Measurements from ENCODE around the gene FUT8. TPM values are rescaled to one million over a fixed set of nuclear protein-coding genes. Genes with fewer than 3 reads are reported as not detected.
"Not testable (repeated sequence)": the region's sequence is repeated elsewhere in the genome, so short reads cannot be mapped to it uniquely, and the experiment has no call there.

Gene FUT8
- total RNA-seq, 5 donors from 2014 or later (not counting 1 experiment from before 2014, with no cell fraction given): 37.6 to 51.7 (median 43.9) TPM

DNA sequence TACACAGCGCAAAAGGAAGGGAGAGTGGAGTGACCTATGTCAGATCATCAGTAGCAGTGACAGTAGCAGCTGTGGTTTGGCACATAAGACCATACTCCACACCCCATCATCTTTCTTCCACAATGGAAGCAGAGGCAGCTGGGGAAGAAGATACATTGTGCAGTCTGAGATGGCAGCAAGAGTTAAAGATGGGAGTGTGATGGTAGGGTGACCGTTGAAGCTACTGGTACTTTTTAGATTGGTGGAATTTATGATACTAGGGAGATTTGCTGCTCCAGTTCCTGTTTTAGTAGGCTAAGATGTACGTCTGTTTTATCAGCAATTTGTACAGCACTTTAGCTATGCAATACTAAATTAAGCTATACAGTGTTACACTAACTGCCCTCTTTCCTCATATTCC, 291.0 kb downstream of the FUT8 start:
- no peak overlapping the region for H3K27ac Mint-ChIP-seq
- Histone ChIP-seq H3K4me1 (ENCODE audit: control insufficient read depth in 1 of 2, extremely low read depth in 1 of 2, insufficient read depth in 2 of 2, low read length in 2 of 2) (no peaks in the 10 kb centered on the region), H3K4me3 (ENCODE audit: control insufficient read depth in 1 of 2, extremely low read depth in 1 of 2, low read length in 1 of 2) (no peak overlapping the region), H3K27me3 (replicated peaks in 1 of 2; ENCODE audit: control insufficient read depth in 2 of 2, extremely low read depth in 1 of 2, insufficient read depth in 2 of 2, low read length in 1 of 2) (no peaks in the 10 kb centered on the region), H3K27ac (ENCODE audit: low read length) (no peak overlapping the region), H3K9me3 (no peaks in the 10 kb centered on the region), H3K36me3 (ENCODE audit: control insufficient read depth in 2 of 2, extremely low read depth in 1 of 2, insufficient read depth in 1 of 2, low read length in 1 of 2) (no peaks in the 10 kb centered on the region)
- H3K27me3 Mint-ChIP-seq: no peaks in the 10 kb centered on the region
- DNase-seq (no peak), ATAC-seq (replicated peaks in 1 of 4) (no peak)
- CTCF ChIA-PET: no interaction called here
- POLR2A ChIA-PET: no interaction called here
- H3K9me3 Mint-ChIP-seq: peaks cover 2 to 9% (median 4%) of the 10 kb centered on the region in 3 donors
- H3K4me3 Mint-ChIP-seq: no peak overlapping the region
- H3K36me3 Mint-ChIP-seq: peaks cover 34% of the 10 kb centered on the region
- peaks cover 6 to 11% (median 6%) of the 10 kb centered on the region in 3 donors for H3K4me1 Mint-ChIP-seq
- WGBS (ENCODE audit: insufficient coverage): 60% methylated on average over 1 of the region's 3 CpGs

GRCh38 chr14:65703996-65704395, 291.5 kb downstream of the FUT8 start:
- H3K4me3 ChIP-seq (ENCODE audit: control insufficient read depth in 1 of 2, extremely low read depth in 1 of 2, low read length in 1 of 2): no peak overlapping the region
- 80% methylated on average over 2 of the region's 4 CpGs for WGBS (ENCODE audit: insufficient coverage)
- Mint-ChIP-seq H3K4me3 (no peak overlapping the region), H3K9me3 (peaks cover 2 to 9% (median 4%) of the 10 kb centered on the region in 3 donors), H3K4me1 (peaks cover 7 to 13% (median 11%) of the 10 kb centered on the region in 3 donors), H3K27ac (no peak overlapping the region), H3K27me3 (no peaks in the 10 kb centered on the region), H3K36me3 (peaks cover 36% of the 10 kb centered on the region)
- H3K4me1 ChIP-seq (ENCODE audit: control insufficient read depth in 1 of 2, extremely low read depth in 1 of 2, insufficient read depth in 2 of 2, low read length in 2 of 2): peaks cover 0 to 2% of the 10 kb centered on the region in 2 experiments
- H3K36me3 ChIP-seq (ENCODE audit: control insufficient read depth in 2 of 2, extremely low read depth in 1 of 2, insufficient read depth in 1 of 2, low read length in 1 of 2): no peaks in the 10 kb centered on the region
- no peak for ATAC-seq (replicated peaks in 1 of 4)
- ChIA-PET CTCF (no interaction called here), POLR2A (interaction anchor here in 1 of 2 donors (0.7 kb wide), 1 partner anchor 1327 kb away, joined by 3 read pairs; no protein-coding TSS in a partner anchor)
- H3K27ac ChIP-seq (ENCODE audit: low read length): no peak overlapping the region
- no peak for DNase-seq
- H3K27me3 ChIP-seq (replicated peaks in 1 of 2; ENCODE audit: control insufficient read depth in 2 of 2, extremely low read depth in 1 of 2, insufficient read depth in 2 of 2, low read length in 1 of 2): no peaks in the 10 kb centered on the region
- H3K9me3 ChIP-seq: no peaks in the 10 kb centered on the region

DNA sequence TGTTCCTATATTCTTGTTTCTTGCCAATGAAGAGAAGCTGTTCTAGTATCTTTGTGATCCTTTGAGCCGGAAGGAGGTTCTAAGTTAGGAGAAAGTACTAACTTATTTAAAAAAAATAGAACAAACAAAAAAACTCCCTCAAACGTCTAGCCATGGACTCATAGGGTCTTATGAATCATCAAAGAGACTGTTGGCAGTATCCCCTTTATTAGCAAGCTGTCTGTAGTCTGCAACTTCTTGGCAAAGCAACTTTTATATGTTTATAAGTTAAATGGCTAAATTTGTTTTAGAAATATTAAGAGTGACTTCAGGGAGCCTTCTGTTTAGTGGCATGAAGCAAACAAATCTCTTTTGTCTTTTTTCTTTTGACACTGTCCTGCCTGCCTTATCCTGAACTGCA, 291.9 kb downstream of the FUT8 start:
- ATAC-seq (replicated peaks in 1 of 4): no peak
- H3K36me3 ChIP-seq (ENCODE audit: control insufficient read depth in 2 of 2, extremely low read depth in 1 of 2, insufficient read depth in 1 of 2, low read length in 1 of 2): no peaks in the 10 kb centered on the region
- no peak overlapping the region for H3K27ac ChIP-seq (ENCODE audit: low read length)
- Mint-ChIP-seq H3K36me3 (peaks cover 36% of the 10 kb centered on the region), H3K9me3 (peaks cover 2 to 9% (median 4%) of the 10 kb centered on the region in 3 donors), H3K27me3 (no peaks in the 10 kb centered on the region), H3K4me1 (peaks cover 11 to 17% (median 15%) of the 10 kb centered on the region in 3 donors), H3K27ac (no peak overlapping the region), H3K4me3 (no peak overlapping the region)
- H3K9me3 ChIP-seq: no peaks in the 10 kb centered on the region
- ChIA-PET POLR2A (interaction anchor here in 1 of 2 donors (0.7 kb wide), 1 partner anchor 1327 kb away, joined by 3 read pairs; no protein-coding TSS in a partner anchor), CTCF (no interaction called here)
- DNase-seq: no peak
- peaks cover 0 to 2% of the 10 kb centered on the region in 2 experiments for H3K4me1 ChIP-seq (ENCODE audit: control insufficient read depth in 1 of 2, extremely low read depth in 1 of 2, insufficient read depth in 2 of 2, low read length in 2 of 2)
- WGBS (ENCODE audit: insufficient coverage): no CpG with 5 or more reads among the region's 2 CpGs
- no peak overlapping the region for H3K4me3 ChIP-seq (ENCODE audit: control insufficient read depth in 1 of 2, extremely low read depth in 1 of 2, low read length in 1 of 2)
- H3K27me3 ChIP-seq (replicated peaks in 1 of 2; ENCODE audit: control insufficient read depth in 2 of 2, extremely low read depth in 1 of 2, insufficient read depth in 2 of 2, low read length in 1 of 2): no peaks in the 10 kb centered on the region

GRCh38 chr14:65704850-65705249, 292.3 kb downstream of the FUT8 start:
- ChIA-PET CTCF (no interaction called here), POLR2A (interaction anchor here in 1 of 2 donors (0.7 kb wide), 1 partner anchor 1327 kb away, joined by 3 read pairs; no protein-coding TSS in a partner anchor)
- peaks cover 2 to 9% (median 4%) of the 10 kb centered on the region in 3 donors for H3K9me3 Mint-ChIP-seq
- peaks cover 33% of the 10 kb centered on the region for H3K36me3 Mint-ChIP-seq
- Histone ChIP-seq H3K4me3 (ENCODE audit: control insufficient read depth in 1 of 2, extremely low read depth in 1 of 2, low read length in 1 of 2) (no peak overlapping the region), H3K27ac (ENCODE audit: low read length) (no peak overlapping the region), H3K4me1 (ENCODE audit: control insufficient read depth in 1 of 2, extremely low read depth in 1 of 2, insufficient read depth in 2 of 2, low read length in 2 of 2) (peaks cover 0 to 2% of the 10 kb centered on the region in 2 experiments), H3K36me3 (ENCODE audit: control insufficient read depth in 2 of 2, extremely low read depth in 1 of 2, insufficient read depth in 1 of 2, low read length in 1 of 2) (no peaks in the 10 kb centered on the region), H3K9me3 (no peaks in the 10 kb centered on the region), H3K27me3 (replicated peaks in 1 of 2; ENCODE audit: control insufficient read depth in 2 of 2, extremely low read depth in 1 of 2, insufficient read depth in 2 of 2, low read length in 1 of 2) (no peaks in the 10 kb centered on the region)
- ATAC-seq (replicated peaks in 1 of 4) (no peak), DNase-seq (no peak)
- no peak overlapping the region for H3K27ac Mint-ChIP-seq
- no peak overlapping the region for H3K4me3 Mint-ChIP-seq
- H3K27me3 Mint-ChIP-seq: no peaks in the 10 kb centered on the region
- peaks cover 14 to 22% (median 15%) of the 10 kb centered on the region in 3 donors for H3K4me1 Mint-ChIP-seq

DNA sequence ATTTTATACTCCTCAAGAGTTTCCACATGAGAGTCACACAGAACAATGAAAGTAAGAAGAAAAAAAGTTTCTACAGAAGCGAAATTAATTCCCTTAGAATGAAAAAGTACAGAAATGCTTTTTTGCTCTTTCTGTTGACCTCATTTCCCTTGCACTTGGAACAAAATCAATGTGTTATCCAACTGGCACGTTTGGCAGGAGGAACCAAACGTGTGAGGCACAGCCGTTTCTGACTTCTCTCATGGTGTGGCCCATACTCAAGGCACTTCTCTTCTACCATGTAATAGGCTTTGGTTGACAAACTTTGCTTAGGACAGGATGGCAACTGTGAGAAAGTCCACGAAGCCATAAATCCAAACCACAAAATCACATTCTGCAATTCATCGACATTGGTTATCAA, 297.0 kb downstream of the FUT8 start:
- CTCF ChIA-PET: no interaction called here
- no peak overlapping the region for H3K27ac ChIP-seq (ENCODE audit: low read length)
- Mint-ChIP-seq H3K27me3 (no peaks in the 10 kb centered on the region), H3K36me3 (peaks cover 42% of the 10 kb centered on the region), H3K4me3 (no peak overlapping the region), H3K27ac (no peak overlapping the region), H3K9me3 (peaks cover 10 to 23% (median 10%) of the 10 kb centered on the region in 3 donors), H3K4me1 (peaks cover 22 to 33% (median 26%) of the 10 kb centered on the region in 3 donors)
- WGBS (ENCODE audit: insufficient coverage): 58% methylated on average over 2 of the region's 6 CpGs
- peaks cover 0 to 2% of the 10 kb centered on the region in 2 experiments for H3K4me1 ChIP-seq (ENCODE audit: control insufficient read depth in 1 of 2, extremely low read depth in 1 of 2, insufficient read depth in 2 of 2, low read length in 2 of 2)
- ATAC-seq (replicated peaks in 1 of 4): no peak
- no peaks in the 10 kb centered on the region for H3K27me3 ChIP-seq (replicated peaks in 1 of 2; ENCODE audit: control insufficient read depth in 2 of 2, extremely low read depth in 1 of 2, insufficient read depth in 2 of 2, low read length in 1 of 2)
- POLR2A ChIA-PET: no interaction called here
- no peak for DNase-seq
- H3K9me3 ChIP-seq: no peaks in the 10 kb centered on the region
- no peak overlapping the region for H3K4me3 ChIP-seq (ENCODE audit: control insufficient read depth in 1 of 2, extremely low read depth in 1 of 2, low read length in 1 of 2)
- no peaks in the 10 kb centered on the region for H3K36me3 ChIP-seq (ENCODE audit: control insufficient read depth in 2 of 2, extremely low read depth in 1 of 2, insufficient read depth in 1 of 2, low read length in 1 of 2)

DNA sequence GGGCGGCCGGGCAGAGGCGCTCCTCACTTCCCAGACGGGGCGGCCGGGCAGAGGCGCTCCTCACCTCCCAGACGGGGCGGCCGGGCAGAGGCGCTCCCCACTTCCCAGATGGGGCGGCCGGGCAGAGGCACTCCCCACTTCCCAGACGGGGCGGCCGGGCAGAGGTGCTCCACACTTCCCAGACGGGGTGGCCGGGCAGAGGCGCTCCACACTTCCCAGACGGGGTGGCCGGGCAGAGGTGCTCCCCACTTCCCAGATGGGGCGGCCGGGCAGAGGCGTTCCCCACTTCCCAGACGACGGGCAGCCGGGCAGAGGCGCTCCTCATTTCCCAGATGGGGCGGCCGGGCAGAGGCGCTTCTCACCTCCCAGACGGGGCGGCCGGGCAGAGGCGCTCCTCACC, 304.3 kb downstream of the FUT8 start:
- H3K36me3 ChIP-seq (ENCODE audit: control insufficient read depth in 2 of 2, extremely low read depth in 1 of 2, insufficient read depth in 1 of 2, low read length in 1 of 2); CTCF ChIA-PET; DNase-seq; ATAC-seq (replicated peaks in 1 of 4); H3K27me3 Mint-ChIP-seq; H3K9me3 ChIP-seq; H3K4me1 ChIP-seq (ENCODE audit: control insufficient read depth in 1 of 2, extremely low read depth in 1 of 2, insufficient read depth in 2 of 2, low read length in 2 of 2); H3K4me3 Mint-ChIP-seq; H3K27ac Mint-ChIP-seq; H3K27ac ChIP-seq (ENCODE audit: low read length); H3K27me3 ChIP-seq (replicated peaks in 1 of 2; ENCODE audit: control insufficient read depth in 2 of 2, extremely low read depth in 1 of 2, insufficient read depth in 2 of 2, low read length in 1 of 2); H3K4me3 ChIP-seq (ENCODE audit: control insufficient read depth in 1 of 2, extremely low read depth in 1 of 2, low read length in 1 of 2): not testable (repeated sequence)
- WGBS (ENCODE audit: insufficient coverage): 100% methylated on average over 8 of the region's 35 CpGs
- peaks cover 11 to 42% (median 13%) of the 10 kb centered on the region in 3 donors for H3K9me3 Mint-ChIP-seq
- peaks cover 58% of the 10 kb centered on the region for H3K36me3 Mint-ChIP-seq
- H3K4me1 Mint-ChIP-seq: peaks cover 13 to 33% (median 26%) of the 10 kb centered on the region in 3 donors
- POLR2A ChIA-PET: interaction anchor here in 1 of 2 donors (0.7 kb wide), 1 partner anchor 495 kb away, joined by 3 read pairs; no protein-coding TSS in a partner anchor

Measured in T-cell (primary cell).